CD4-positive, alpha-beta memory T cell (primary cell): ENCODE measurements around the gene DICER1. TPM values are rescaled to one million over a fixed set of nuclear protein-coding genes. Genes with fewer than 3 reads are reported as not detected.

Experiments used
- CTCF ChIA-PET: fragments of 350-600 bp; sonication (Branson Sonifier 250); formaldehyde crosslinking; loops from one replicate; lab custom pipeline; 2021; ENCODE audit warnings: inconsistent platforms; ENCODE audit not compliant: partially characterized antibody; lab: Charles Lee
- POLR2A ChIA-PET: fragments of 350-600 bp; sonication (Branson Sonifier 250); formaldehyde crosslinking; loops from one replicate; lab custom pipeline; 2021; ENCODE audit not compliant: partially characterized antibody; lab: Charles Lee
- DNase-seq, 5 donors: peaks; one replicate each; pipeline versions ENCODE4 v3.0.0 to v3.0.0-alpha.2; 2020 to 2022; ENCODE audit warnings: mixed read lengths in 1 of 5
- H3K27ac ChIP-seq: one replicate; pipeline ENCODE4 v1.7.0; 2013; ENCODE audit warnings: low read depth, low read length
- H3K27me3 ChIP-seq: 2 replicates; pipeline ENCODE4 v1.7.0; 2013; ENCODE audit warnings: mild to moderate bottlenecking, low read length, moderate library complexity; ENCODE audit not compliant: insufficient read depth
- H3K36me3 ChIP-seq: 2 replicates; pipeline ENCODE4 v1.7.0; 2013; ENCODE audit warnings: mild to moderate bottlenecking, low read length, moderate library complexity; ENCODE audit not compliant: insufficient read depth
- H3K4me1 ChIP-seq: 2 replicates; pipeline ENCODE4 v1.7.0; 2013; ENCODE audit warnings: mild to moderate bottlenecking, low read length, moderate library complexity; ENCODE audit not compliant: insufficient read depth
- H3K4me3 ChIP-seq, 2 donors: one replicate each; pipeline ENCODE4 v1.7.0; 2013; ENCODE audit warnings: low read length in 2 of 2, mild to moderate bottlenecking in 1 of 2
- H3K9me3 ChIP-seq, 2 donors: one replicate each; pipeline ENCODE4 v1.7.0; 2013; ENCODE audit warnings: low read length in 2 of 2, control low read depth in 1 of 2; ENCODE audit not compliant: control insufficient read depth in 1 of 2
- H3K27ac Mint-ChIP-seq, 7 donors: one replicate each; pipeline ENCODE4 v1.8.0; 2020 to 2021; ENCODE audit warnings: mixed read lengths in 7 of 7, mild to moderate bottlenecking in 6 of 7, inconsistent platforms in 3 of 7, moderate library complexity in 3 of 7
- H3K27me3 Mint-ChIP-seq, 2 donors: one replicate each; pipeline ENCODE4 v1.8.0; 2020 to 2021; ENCODE audit warnings: mixed read lengths in 2 of 2
- H3K36me3 Mint-ChIP-seq, 2 donors: one replicate each; pipeline ENCODE4 v1.8.0; 2020 to 2021; ENCODE audit warnings: mixed read lengths in 2 of 2, inconsistent platforms in 1 of 2, mild to moderate bottlenecking in 1 of 2
- H3K4me1 Mint-ChIP-seq, 4 donors: one replicate each; pipeline ENCODE4 v1.8.0; 2020 to 2021; ENCODE audit warnings: mixed read lengths in 4 of 4, mild to moderate bottlenecking in 1 of 4
- H3K4me3 Mint-ChIP-seq, 8 donors: one replicate each; pipeline ENCODE4 v1.8.0; 2020 to 2021; ENCODE audit warnings: mixed read lengths in 8 of 8, mild to moderate bottlenecking in 7 of 8, moderate library complexity in 6 of 8, inconsistent platforms in 3 of 8
- H3K9me3 Mint-ChIP-seq, 8 donors: one replicate each; pipeline ENCODE4 v1.8.0; 2020 to 2021; ENCODE audit warnings: mixed read lengths in 8 of 8, mild to moderate bottlenecking in 5 of 8, inconsistent platforms in 3 of 8, moderate library complexity in 1 of 8
- intact Hi-C: fragments of 100-400 bp; cut with micrococcal nuclease; formaldehyde crosslinking; loops from one replicate; pipeline ENCODE4 v1.15.1; 2023
- polyA plus RNA-seq, 2 donors: library from polyadenylated mRNA; unstranded; fragments of 300-500 nt; fragmentation: Illumina TruSeq; gene quantifications; one replicate each; pipeline ENCODE4 v1.2.3, GENCODE V29; 2021
- total RNA-seq, 2 experiments: library from RNA; stranded (reverse); gene quantifications; one replicate each; pipeline ENCODE4 v1.2.3, GENCODE V29; 2021

Gene DICER1
- total and polyA plus RNA-seq, 4 experiments from 2014 or later, result 8.8 to 62.8 (median 36.8) TPM

- H3K9me3 Mint-ChIP-seq, result peaks cover 0 to 7% (median 0%) of the 10 kb centered on the region in 8 donors
- CTCF ChIA-PET, result no interaction called here
- intact Hi-C loops, result no loop called here
These were observed 84.9 kb downstream of the DICER1 start for GRCh38 chr14:95072310-95072905.

GRCh38 chr14:95071649-95072280 lies 85.6 kb downstream of the DICER1 start:
- Mint-ChIP-seq H3K27ac (no peak overlapping the region), H3K36me3 (no peaks in the 10 kb centered on the region), H3K4me3 (no peak overlapping the region), H3K9me3 (peaks cover 0 to 7% (median 0%) of the 10 kb centered on the region in 8 donors), H3K4me1 (no peaks in the 10 kb centered on the region), H3K27me3 (peaks cover 3 to 17% of the 10 kb centered on the region in 2 donors)
- Histone ChIP-seq H3K4me1 (no peaks in the 10 kb centered on the region), H3K27me3 (no peaks in the 10 kb centered on the region), H3K9me3 (no peaks in the 10 kb centered on the region), H3K27ac (no peak overlapping the region), H3K4me3 (no peak overlapping the region), H3K36me3 (no peaks in the 10 kb centered on the region)
- no peak for DNase-seq
- ChIA-PET CTCF (no interaction called here), POLR2A (no interaction called here)
- intact Hi-C loops, result no loop called here

More at GRCh38 chr14:95072310-95072905, 84.9 kb downstream of the DICER1 start:
- H3K4me1 ChIP-seq, result no peaks in the 10 kb centered on the region
- Mint-ChIP-seq H3K27me3 (peaks cover 3 to 19% of the 10 kb centered on the region in 2 donors), H3K27ac (no peak overlapping the region), H3K4me1 (no peaks in the 10 kb centered on the region), H3K4me3 (no peak overlapping the region), H3K36me3 (no peaks in the 10 kb centered on the region)
- no peak overlapping the region for H3K4me3 ChIP-seq
- H3K9me3 ChIP-seq, result no peaks in the 10 kb centered on the region
- no peaks in the 10 kb centered on the region for H3K27me3 ChIP-seq
- DNase-seq, result no peak
- no peaks in the 10 kb centered on the region for H3K36me3 ChIP-seq
- H3K27ac ChIP-seq, result no peak overlapping the region
- POLR2A ChIA-PET, result no interaction called here

- H3K4me3 Mint-ChIP-seq, result no peak overlapping the region
- ChIA-PET POLR2A (no interaction called here), CTCF (no interaction called here)
- DNase-seq, result no peak
- peaks cover 0 to 7% (median 0%) of the 10 kb centered on the region in 8 donors for H3K9me3 Mint-ChIP-seq
- H3K4me1 Mint-ChIP-seq, result no peaks in the 10 kb centered on the region
- H3K27me3 Mint-ChIP-seq, result peaks cover 3 to 13% of the 10 kb centered on the region in 2 donors
- H3K27ac Mint-ChIP-seq, result no peak overlapping the region
- H3K36me3 ChIP-seq, result no peaks in the 10 kb centered on the region
- H3K4me3 ChIP-seq, result no peak overlapping the region
- intact Hi-C loops, result no loop called here
- H3K36me3 Mint-ChIP-seq, result no peaks in the 10 kb centered on the region
- no peaks in the 10 kb centered on the region for H3K27me3 ChIP-seq
- no peaks in the 10 kb centered on the region for H3K4me1 ChIP-seq
- no peak overlapping the region for H3K27ac ChIP-seq
- H3K9me3 ChIP-seq, result no peaks in the 10 kb centered on the region
These were observed 86.4 kb downstream of the DICER1 start for GRCh38 chr14:95070748-95071435.

- Histone ChIP-seq H3K4me3 (no peak overlapping the region), H3K27ac (no peak overlapping the region), H3K36me3 (no peaks in the 10 kb centered on the region), H3K27me3 (no peaks in the 10 kb centered on the region), H3K4me1 (no peaks in the 10 kb centered on the region), H3K9me3 (no peaks in the 10 kb centered on the region)
- no peak overlapping the region for H3K27ac Mint-ChIP-seq
- H3K4me1 Mint-ChIP-seq, result no peaks in the 10 kb centered on the region
- H3K36me3 Mint-ChIP-seq, result no peaks in the 10 kb centered on the region
- ChIA-PET CTCF (no interaction called here), POLR2A (no interaction called here)
- intact Hi-C loops, result no loop called here
- no peak overlapping the region for H3K4me3 Mint-ChIP-seq
- peaks cover 0 to 7% (median 0%) of the 10 kb centered on the region in 8 donors for H3K9me3 Mint-ChIP-seq
- DNase-seq, result no peak
- H3K27me3 Mint-ChIP-seq, result peaks cover 3 to 13% of the 10 kb centered on the region in 2 donors
These were observed 87.8 kb downstream of the DICER1 start for GRCh38 chr14:95069547-95069946.

- intact Hi-C loops, result no loop called here
- Histone ChIP-seq H3K4me3 (no peak overlapping the region), H3K27me3 (no peaks in the 10 kb centered on the region), H3K36me3 (no peaks in the 10 kb centered on the region), H3K4me1 (no peaks in the 10 kb centered on the region), H3K9me3 (no peaks in the 10 kb centered on the region), H3K27ac (no peak overlapping the region)
- POLR2A ChIA-PET, result no interaction called here
- Mint-ChIP-seq H3K4me3 (no peak overlapping the region), H3K9me3 (peaks cover 0 to 5% (median 0%) of the 10 kb centered on the region in 8 donors), H3K27me3 (peaks cover 5 to 13% of the 10 kb centered on the region in 2 donors), H3K36me3 (no peaks in the 10 kb centered on the region), H3K27ac (no peak overlapping the region), H3K4me1 (no peaks in the 10 kb centered on the region)
- no peak for DNase-seq
- CTCF ChIA-PET, result no interaction called here
These were observed 88.3 kb downstream of the DICER1 start for GRCh38 chr14:95069018-95069417.

GRCh38 chr14:95068521-95068920 lies 88.8 kb downstream of the DICER1 start:
- H3K4me3 Mint-ChIP-seq, result no peak overlapping the region
- POLR2A ChIA-PET, result no interaction called here
- Histone ChIP-seq H3K9me3 (no peaks in the 10 kb centered on the region), H3K27me3 (no peaks in the 10 kb centered on the region), H3K4me3 (no peak overlapping the region), H3K4me1 (no peaks in the 10 kb centered on the region), H3K27ac (no peak overlapping the region), H3K36me3 (no peaks in the 10 kb centered on the region)
- intact Hi-C loops, result no loop called here
- H3K27ac Mint-ChIP-seq, result no peak overlapping the region
- DNase-seq, result no peak
- H3K4me1 Mint-ChIP-seq, result no peaks in the 10 kb centered on the region
- CTCF ChIA-PET, result no interaction called here
- H3K9me3 Mint-ChIP-seq, result peaks cover 0 to 3% (median 0%) of the 10 kb centered on the region in 8 donors
- no peaks in the 10 kb centered on the region for H3K36me3 Mint-ChIP-seq
- peaks cover 5 to 11% of the 10 kb centered on the region in 2 donors for H3K27me3 Mint-ChIP-seq

GRCh38 chr14:95068080-95068479 lies 89.2 kb downstream of the DICER1 start:
- CTCF ChIA-PET, result no interaction called here
- intact Hi-C loops, result no loop called here
- Mint-ChIP-seq H3K27ac (no peak overlapping the region), H3K4me3 (no peak overlapping the region), H3K36me3 (no peaks in the 10 kb centered on the region), H3K9me3 (no peaks in the 10 kb centered on the region), H3K4me1 (no peaks in the 10 kb centered on the region), H3K27me3 (peaks cover 5 to 11% of the 10 kb centered on the region in 2 donors)
- Histone ChIP-seq H3K27me3 (no peaks in the 10 kb centered on the region), H3K4me1 (no peaks in the 10 kb centered on the region), H3K4me3 (no peak overlapping the region), H3K27ac (no peak overlapping the region), H3K36me3 (no peaks in the 10 kb centered on the region), H3K9me3 (no peaks in the 10 kb centered on the region)
- POLR2A ChIA-PET, result no interaction called here
- DNase-seq, result no peak
